ENCODE results near the gene GAB3.
"Not testable (repeated sequence)": the region's sequence is repeated elsewhere in the genome, so short reads cannot be mapped to it uniquely, and the experiment has no call there.

- TF ChIP-seq CTCF (IDR thresholded peaks at IDR 0.05; ENCODE audit: borderline replicate concordance, extremely low read depth, low read length, poor library complexity, severe bottlenecking); EZH2 (IDR thresholded peaks at IDR 0.05; ENCODE audit: borderline replicate concordance, low read depth, low read length, severe bottlenecking): not testable (repeated sequence)
These were observed 97.5 kb downstream of the GAB3 start, which contains the start of gene CTAG2 for GRCh38 chrX:154653413-154653812.
